ENCODE measurements around the gene PCGF2. TPM values are rescaled to one million over a fixed set of nuclear protein-coding genes. Genes with fewer than 3 reads are reported as not detected.
"Not testable (repeated sequence)": the region's sequence is repeated elsewhere in the genome, so short reads cannot be mapped to it uniquely, and the experiment has no call there.

The PCGF2 gene
- total RNA-seq, 1 donor = 3.3 TPM

DNA sequence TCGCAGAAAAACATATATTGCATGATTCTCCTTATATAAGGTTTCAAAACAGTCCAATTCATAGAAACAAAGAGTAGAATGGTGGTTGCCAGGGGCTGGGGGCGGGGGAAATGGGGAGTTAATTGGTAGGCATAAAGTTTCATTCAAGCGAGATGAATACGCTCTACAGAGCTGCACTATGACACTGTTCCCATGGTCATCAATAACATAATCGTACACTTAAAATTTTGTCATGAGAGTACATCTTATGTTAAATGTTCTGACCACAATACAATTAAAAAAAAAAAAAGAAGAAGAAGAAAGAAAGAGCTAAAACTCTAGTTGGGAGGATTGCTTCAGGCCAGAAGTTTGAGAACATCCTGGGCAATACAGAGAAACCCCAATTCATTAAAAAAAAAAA lies 46.1 kb upstream of the PCGF2 start:
- no peak for TF ChIP-seq CTCF (IDR thresholded peaks at IDR 0.05; ENCODE audit: extremely low read depth, low read depth, low read length)
- no peak for DNase-seq (ENCODE audit: insufficient read length, low spot score, missing footprints)
- H3K4me1 ChIP-seq (ENCODE audit: insufficient read depth, low read length) = peaks cover 29% of the 10 kb centered on the region
- H3K27ac ChIP-seq (ENCODE audit: low read depth, low read length) = no peak overlapping the region
- H3K4me2 ChIP-seq (ENCODE audit: insufficient read depth, low read length) = no peak overlapping the region
- H3K9me3 ChIP-seq (ENCODE audit: low read depth, low read length) = no peaks in the 10 kb centered on the region
- H3K4me3 ChIP-seq (ENCODE audit: insufficient read depth, low read length) = no peak overlapping the region
- peaks cover 10% of the 10 kb centered on the region for H3K36me3 ChIP-seq (ENCODE audit: insufficient read depth, low read length)
- no peak overlapping the region for H2AFZ ChIP-seq (ENCODE audit: low read length)
- H3K27me3 ChIP-seq (ENCODE audit: insufficient read depth, low read length) = no peaks in the 10 kb centered on the region
- peaks cover 46% of the 10 kb centered on the region for H4K20me1 ChIP-seq (ENCODE audit: insufficient read depth, low read length)
- H3K79me2 ChIP-seq (ENCODE audit: insufficient read depth, low read length) = peaks cover 98% of the 10 kb centered on the region

DNA sequence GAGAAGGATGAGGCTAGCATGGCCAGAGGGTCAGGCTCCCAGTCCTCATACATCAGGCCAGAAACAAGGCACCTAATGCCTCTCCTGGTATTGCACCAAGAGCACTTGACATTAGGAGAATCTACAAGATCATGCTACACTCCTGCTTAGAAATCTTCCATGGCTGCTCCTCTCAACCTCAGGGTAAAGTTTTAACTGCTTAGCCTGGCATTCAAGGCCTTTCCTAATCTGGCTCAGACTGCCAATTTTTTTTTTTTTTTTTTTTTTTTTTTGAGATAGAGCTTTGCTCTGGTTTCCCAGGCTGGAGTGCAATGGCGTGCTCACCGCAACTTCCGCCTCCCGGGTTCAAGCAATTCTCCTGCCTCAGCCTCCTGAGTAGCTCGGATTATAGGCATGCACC lies 43.0 kb upstream of the PCGF2 start:
- H3K27me3 ChIP-seq (ENCODE audit: insufficient read depth, low read length) = no peaks in the 10 kb centered on the region
- no peaks in the 10 kb centered on the region for H3K9me3 ChIP-seq (ENCODE audit: low read depth, low read length)
- H3K4me1 ChIP-seq (ENCODE audit: insufficient read depth, low read length) = peaks cover 17% of the 10 kb centered on the region
- TF ChIP-seq CTCF (IDR thresholded peaks at IDR 0.05; ENCODE audit: extremely low read depth, low read depth, low read length) = no peak
- peaks cover 17% of the 10 kb centered on the region for H3K36me3 ChIP-seq (ENCODE audit: insufficient read depth, low read length)
- no peak overlapping the region for H3K27ac ChIP-seq (ENCODE audit: low read depth, low read length)
- H2AFZ ChIP-seq (ENCODE audit: low read length) = no peak overlapping the region
- no peak for DNase-seq (ENCODE audit: insufficient read length, low spot score, missing footprints)
- H3K4me2 ChIP-seq (ENCODE audit: insufficient read depth, low read length) = no peak overlapping the region
- H3K79me2 ChIP-seq (ENCODE audit: insufficient read depth, low read length) = peaks cover 96% of the 10 kb centered on the region
- no peak overlapping the region for H3K4me3 ChIP-seq (ENCODE audit: insufficient read depth, low read length)
- peaks cover 37% of the 10 kb centered on the region for H4K20me1 ChIP-seq (ENCODE audit: insufficient read depth, low read length)

DNA sequence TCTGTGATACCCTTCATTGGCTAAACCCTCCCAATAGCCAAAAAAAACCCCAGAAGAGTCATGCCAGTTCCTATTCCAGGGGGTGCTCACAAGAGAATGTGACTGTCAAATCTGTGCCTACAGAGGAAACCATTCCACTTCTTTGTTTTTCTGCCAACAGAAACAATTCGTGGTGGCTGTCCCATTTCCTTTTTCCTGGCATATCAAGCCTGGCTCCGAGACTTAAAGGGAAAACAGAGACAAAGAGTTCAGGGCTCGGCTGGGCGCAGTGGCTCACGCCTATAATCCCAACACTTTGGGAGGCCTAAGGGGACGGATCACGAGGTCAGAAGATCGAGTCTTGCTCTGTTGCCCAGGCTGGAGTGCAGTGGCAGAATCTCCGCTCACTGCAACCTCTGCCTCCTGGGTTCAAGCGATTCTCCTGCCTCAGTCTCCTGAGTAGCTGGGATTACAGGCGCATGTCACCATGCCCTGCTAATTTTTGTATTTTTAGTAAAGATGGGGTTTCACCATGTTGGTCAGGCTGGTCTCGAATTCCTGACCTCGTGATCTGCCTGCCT lies 42.1 kb upstream of the PCGF2 start:
- not testable (repeated sequence) for H3K4me3 ChIP-seq (ENCODE audit: insufficient read depth, low read length); H3K27me3 ChIP-seq (ENCODE audit: insufficient read depth, low read length); H3K9me3 ChIP-seq (ENCODE audit: low read depth, low read length); H2AFZ ChIP-seq (ENCODE audit: low read length); DNase-seq (ENCODE audit: insufficient read length, low spot score, missing footprints); H3K27ac ChIP-seq (ENCODE audit: low read depth, low read length)
- H3K36me3 ChIP-seq (ENCODE audit: insufficient read depth, low read length) = peaks cover 19% of the 10 kb centered on the region
- H4K20me1 ChIP-seq (ENCODE audit: insufficient read depth, low read length) = peaks cover 33% of the 10 kb centered on the region
- H3K4me1 ChIP-seq (ENCODE audit: insufficient read depth, low read length) = peaks cover 17% of the 10 kb centered on the region
- H3K79me2 ChIP-seq (ENCODE audit: insufficient read depth, low read length) = peaks cover 94% of the 10 kb centered on the region
- peak overlapping the region; percentile 49 for H3K4me2 ChIP-seq (ENCODE audit: insufficient read depth, low read length)

DNA sequence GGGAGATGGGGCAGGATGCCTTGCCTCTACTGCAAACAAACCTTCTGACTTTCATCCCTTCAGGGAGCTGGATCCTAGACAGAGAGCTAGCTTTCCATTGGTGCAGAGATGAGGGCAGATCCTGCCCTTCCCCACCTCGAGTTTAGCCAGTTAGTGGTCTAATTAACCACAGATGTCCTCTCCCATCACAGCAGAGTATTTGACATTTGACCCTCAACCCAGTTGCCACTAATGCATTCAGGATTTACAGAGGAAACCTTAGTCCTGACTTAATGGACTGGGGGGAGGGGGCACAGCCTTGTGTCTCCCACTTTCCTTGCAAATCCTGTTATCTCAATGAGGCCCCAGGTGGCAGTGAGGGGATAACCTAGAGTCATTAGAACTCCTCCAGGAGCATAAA lies 41.0 kb upstream of the PCGF2 start:
- no peak for TF ChIP-seq CTCF (IDR thresholded peaks at IDR 0.05; ENCODE audit: extremely low read depth, low read depth, low read length)
- Histone ChIP-seq H3K27ac (ENCODE audit: low read depth, low read length) (no peak overlapping the region), H3K36me3 (ENCODE audit: insufficient read depth, low read length) (peaks cover 27% of the 10 kb centered on the region), H4K20me1 (ENCODE audit: insufficient read depth, low read length) (peaks cover 29% of the 10 kb centered on the region), H3K27me3 (ENCODE audit: insufficient read depth, low read length) (no peaks in the 10 kb centered on the region), H2AFZ (ENCODE audit: low read length) (no peak overlapping the region), H3K4me2 (ENCODE audit: insufficient read depth, low read length) (no peak overlapping the region), H3K9me3 (ENCODE audit: low read depth, low read length) (no peaks in the 10 kb centered on the region), H3K79me2 (ENCODE audit: insufficient read depth, low read length) (peaks cover 94% of the 10 kb centered on the region), H3K4me1 (ENCODE audit: insufficient read depth, low read length) (peaks cover 17% of the 10 kb centered on the region), H3K4me3 (ENCODE audit: insufficient read depth, low read length) (no peak overlapping the region)
- DNase-seq (ENCODE audit: insufficient read length, low spot score, missing footprints) = no peak

DNA sequence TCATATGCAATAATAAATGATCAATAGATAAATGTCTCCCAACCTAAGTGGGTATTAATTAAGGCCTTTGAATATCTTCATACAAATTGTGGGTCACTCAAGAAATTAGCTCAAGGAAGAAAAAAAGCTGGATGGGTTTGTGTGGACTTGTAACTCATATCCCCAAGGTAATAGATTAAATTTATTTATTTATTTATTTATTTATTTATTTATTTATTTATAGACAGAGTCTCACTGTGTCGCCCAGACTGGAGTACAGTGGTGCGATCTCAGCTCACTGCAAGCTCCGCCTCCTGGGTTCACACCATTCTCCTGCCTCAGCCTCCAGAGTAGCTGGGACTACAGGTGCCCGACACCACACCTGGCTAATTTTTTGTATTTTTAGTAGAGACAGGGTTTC lies 39.9 kb upstream of the PCGF2 start:
- H3K9me3 ChIP-seq (ENCODE audit: low read depth, low read length); H2AFZ ChIP-seq (ENCODE audit: low read length); DNase-seq (ENCODE audit: insufficient read length, low spot score, missing footprints); H3K4me2 ChIP-seq (ENCODE audit: insufficient read depth, low read length); H3K27ac ChIP-seq (ENCODE audit: low read depth, low read length); H3K4me3 ChIP-seq (ENCODE audit: insufficient read depth, low read length); H3K27me3 ChIP-seq (ENCODE audit: insufficient read depth, low read length): not testable (repeated sequence)
- Histone ChIP-seq H4K20me1 (ENCODE audit: insufficient read depth, low read length) (peaks cover 29% of the 10 kb centered on the region), H3K79me2 (ENCODE audit: insufficient read depth, low read length) (peaks cover 82% of the 10 kb centered on the region), H3K36me3 (ENCODE audit: insufficient read depth, low read length) (peaks cover 37% of the 10 kb centered on the region), H3K4me1 (ENCODE audit: insufficient read depth, low read length) (peaks cover 17% of the 10 kb centered on the region)

All from osteoblast (primary cell).